H9 (cell line): ENCODE data around the gene CWC27. TPM values are rescaled to one million over a fixed set of nuclear protein-coding genes. Genes with fewer than 3 reads are reported as not detected.
A peak's percentile ranks its signal among the peaks of the same experiment; 100 is the strongest.

ENCODE experiments used
- DNase-seq: peaks from one replicate; pipeline ENCODE4 v3.0.0-alpha.2; 2017
- H2AFZ ChIP-seq: one replicate; pipeline ENCODE4 v1.6.1; 2013; ENCODE audit warnings: mild to moderate bottlenecking, low read length, control low read depth, moderate library complexity
- H2AK5ac ChIP-seq: 2 replicates; pipeline ENCODE4 v1.6.1; 2013; ENCODE audit warnings: low read length, control low read depth, mixed read lengths; ENCODE audit not compliant: insufficient read length
- H2BK120ac ChIP-seq: one replicate; pipeline ENCODE4 v1.6.1; 2013; ENCODE audit warnings: low read depth, mild to moderate bottlenecking, low read length, control low read depth, inconsistent platforms; ENCODE audit not compliant: poor library complexity, severe bottlenecking
- H2BK12ac ChIP-seq: 2 replicates; pipeline ENCODE4 v1.6.1; 2013; ENCODE audit warnings: low read length, control low read depth, mixed read lengths, low read depth; ENCODE audit not compliant: insufficient read length
- H2BK15ac ChIP-seq: 2 replicates; pipeline ENCODE4 v1.6.1; 2013; ENCODE audit warnings: low read depth, low read length, control low read depth
- H2BK20ac ChIP-seq: one replicate; pipeline ENCODE4 v1.6.1; 2013; ENCODE audit warnings: low read depth, mild to moderate bottlenecking, low read length, control low read depth, inconsistent platforms; ENCODE audit not compliant: poor library complexity, severe bottlenecking
- H2BK5ac ChIP-seq: 2 replicates; pipeline ENCODE4 v1.6.1; 2013; ENCODE audit warnings: low read length, control low read depth, mixed read lengths; ENCODE audit not compliant: insufficient read length
- H3K14ac ChIP-seq: 2 replicates; pipeline ENCODE4 v1.6.1; 2013; ENCODE audit warnings: low read length, control low read depth; ENCODE audit not compliant: insufficient read depth
- H3K18ac ChIP-seq: 2 replicates; pipeline ENCODE4 v1.6.1; 2013; ENCODE audit warnings: low read depth, mild to moderate bottlenecking, mixed read lengths, low read length, control low read depth; ENCODE audit not compliant: insufficient read length
- H3K23ac ChIP-seq: 2 replicates; pipeline ENCODE4 v1.6.1; 2013; ENCODE audit warnings: low read length, control low read depth, mixed read lengths, low read depth; ENCODE audit not compliant: insufficient read length
- H3K23me2 ChIP-seq: 2 replicates; pipeline ENCODE4 v1.6.1; 2013; ENCODE audit warnings: low read depth, mild to moderate bottlenecking, mixed read lengths, low read length, control low read depth; ENCODE audit not compliant: insufficient read length, poor library complexity, severe bottlenecking
- H3K27ac ChIP-seq: 2 replicates; pipeline ENCODE4 v1.5.1; 2013; ENCODE audit warnings: low read length, control low read depth, mixed read lengths, low read depth; ENCODE audit not compliant: insufficient read length
- H3K27me3 ChIP-seq: 2 replicates; pipeline ENCODE4 v1.6.1; 2013; ENCODE audit warnings: low read length, control low read depth, inconsistent platforms; ENCODE audit not compliant: insufficient read depth
- H3K4ac ChIP-seq: 2 replicates; pipeline ENCODE4 v1.6.1; 2013; ENCODE audit warnings: low read depth, mild to moderate bottlenecking, control low read depth, inconsistent platforms, low read length, moderate library complexity
- H3K4me1 ChIP-seq: 2 replicates; pipeline ENCODE4 v1.6.1; 2013; ENCODE audit warnings: low read length, control low read depth, inconsistent platforms; ENCODE audit not compliant: insufficient read depth
- H3K4me2 ChIP-seq: 2 replicates; pipeline ENCODE4 v1.6.1; 2013; ENCODE audit warnings: low read length, control low read depth, mixed read lengths; ENCODE audit not compliant: insufficient read length, insufficient read depth
- H3K56ac ChIP-seq: 2 replicates; pipeline ENCODE4 v1.6.1; 2013; ENCODE audit warnings: low read depth, mild to moderate bottlenecking, mixed read lengths, low read length, control low read depth; ENCODE audit not compliant: insufficient read length
- H3K79me1 ChIP-seq: 2 replicates; pipeline ENCODE4 v1.6.1; 2013; ENCODE audit warnings: low read depth, mild to moderate bottlenecking, moderate library complexity, low read length, control low read depth, inconsistent platforms; ENCODE audit not compliant: insufficient read depth, poor library complexity, severe bottlenecking
- H3K79me2 ChIP-seq: 2 replicates; pipeline ENCODE4 v1.6.1; 2013; ENCODE audit warnings: low read length, control low read depth, inconsistent platforms; ENCODE audit not compliant: insufficient read depth
- H3K9ac ChIP-seq: 2 replicates; pipeline ENCODE4 v1.6.1; 2013; ENCODE audit warnings: low read length, control low read depth, mixed read lengths; ENCODE audit not compliant: insufficient read length; ENCODE audit errors: extremely low read depth
- H3K9me3 ChIP-seq: one replicate; pipeline ENCODE4 v1.6.1; 2013; ENCODE audit warnings: low read depth, low read length, inconsistent platforms; ENCODE audit not compliant: control insufficient read depth
- H3T11ph ChIP-seq: one replicate; pipeline ENCODE4 v1.6.1; 2013; ENCODE audit warnings: mild to moderate bottlenecking, low read length, control low read depth, inconsistent platforms
- H4K20me1 ChIP-seq: one replicate; pipeline ENCODE4 v1.6.1; 2013; ENCODE audit not compliant: control insufficient read depth, insufficient read length, insufficient read depth
- H4K5ac ChIP-seq: 2 replicates; pipeline ENCODE4 v1.6.1; 2013; ENCODE audit warnings: low read depth, mild to moderate bottlenecking, mixed read lengths, low read length, control low read depth; ENCODE audit not compliant: insufficient read length
- H4K8ac ChIP-seq: replicated peaks from 2 replicates; pipeline ENCODE4 v1.6.1; 2013; ENCODE audit warnings: low read length, control low read depth, mixed read lengths, low read depth; ENCODE audit not compliant: insufficient read length
- H4K91ac ChIP-seq: 2 replicates; pipeline ENCODE4 v1.6.1; 2013; ENCODE audit warnings: low read depth, mild to moderate bottlenecking, moderate library complexity, mixed read lengths, low read length, control low read depth; ENCODE audit not compliant: insufficient read length
- H3K27ac Mint-ChIP-seq, 3 experiments: 2 replicates in 2 of 3; 3 replicates in 1 of 3; pipeline ENCODE4 v1.8.0; 2020 to 2021; ENCODE audit warnings: mixed read lengths in 3 of 3, mild to moderate bottlenecking in 1 of 3, moderate library complexity in 1 of 3
- H3K27me3 Mint-ChIP-seq: 2 replicates; pipeline ENCODE4 v1.8.0; 2021; ENCODE audit warnings: low read depth, mild to moderate bottlenecking, moderate library complexity, mixed read lengths
- H3K36me3 Mint-ChIP-seq, 3 experiments: 2 replicates in 2 of 3; 3 replicates in 1 of 3; pipeline ENCODE4 v1.8.0; 2020 to 2021; ENCODE audit warnings: low read depth in 3 of 3, mixed read lengths in 3 of 3; ENCODE audit not compliant: insufficient read depth in 1 of 3
- H3K4me1 Mint-ChIP-seq, 2 experiments: 2 replicates each; pipeline ENCODE4 v1.8.0; 2020; ENCODE audit warnings: mixed read lengths in 2 of 2
- H3K4me3 Mint-ChIP-seq, 2 experiments: 2 replicates in 1 of 2; 3 replicates in 1 of 2; pipeline ENCODE4 v1.8.0; 2020 to 2021; ENCODE audit warnings: mild to moderate bottlenecking in 2 of 2, mixed read lengths in 2 of 2, moderate library complexity in 1 of 2
- H3K9me3 Mint-ChIP-seq, 2 experiments: 2 replicates in 1 of 2; 3 replicates in 1 of 2; pipeline ENCODE4 v1.8.0; 2020; ENCODE audit warnings: mild to moderate bottlenecking in 2 of 2, mixed read lengths in 2 of 2, moderate library complexity in 1 of 2
- CTCF ChIP-seq: fragments of 200-600 bp; sonication (generic); conservative IDR thresholded peaks from 3 replicates; pipeline ENCODE4 v1.8.0; 2021; ENCODE audit warnings: antibody characterized with exemption, mild to moderate bottlenecking
- WGBS: extraction: QIAGEN DNeasy Blood & Tissue Kit; methylation state at CpG from one replicate; pipeline ENCODE4 v1.1.7; 2013; ENCODE audit warnings: missing lambda C conversion rate, low lambda C conversion rate, mixed read lengths; ENCODE audit not compliant: insufficient read length; ENCODE audit errors: extremely low coverage; 5-methylcytosine and 5-hydroxymethylcytosine counted together
- total RNA-seq: library from RNA; stranded (reverse); gene quantifications from 2 replicates; pipeline ENCODE4 v1.2.1, GENCODE V29; 2021

CWC27 gene
- total RNA-seq, 1 experiment from 2014 or later = 41.9 TPM

GRCh38 chr5:64744914-64745313 is 23.8 kb upstream of the CWC27 start:
- Histone ChIP-seq H2AK5ac (no peak overlapping the region), H3K79me2 (no peaks in the 10 kb centered on the region), H3K27me3 (no peaks in the 10 kb centered on the region), H3K9me3 (no peaks in the 10 kb centered on the region), H3K18ac (no peak overlapping the region), H2BK5ac (no peak overlapping the region), H4K8ac (no peak overlapping the region), H3K9ac (no peak overlapping the region), H3T11ph (no peak overlapping the region), H3K79me1 (no peaks in the 10 kb centered on the region), H2BK12ac (no peak overlapping the region), H2AFZ (no peak overlapping the region), H3K4me1 (no peaks in the 10 kb centered on the region; the same call in 1 of the 2 replicates), H3K27ac (no peak overlapping the region), H3K23ac (no peak overlapping the region), H2BK120ac (no peak overlapping the region), H4K5ac (no peak overlapping the region), H3K23me2 (no peaks in the 10 kb centered on the region), H3K14ac (no peak overlapping the region), H4K91ac (no peak overlapping the region), H3K4me2 (no peak overlapping the region), H2BK15ac (no peak overlapping the region), H3K4ac (no peak overlapping the region), H3K56ac (no peak overlapping the region), H4K20me1 (no peaks in the 10 kb centered on the region), H2BK20ac (no peak overlapping the region)
- TF ChIP-seq CTCF = no peak
- WGBS = no CpG with 5 or more reads among the region's 1 CpG
- H3K27ac Mint-ChIP-seq = peak overlapping the region; percentile 45 to 81 (median 64); a peak in 6 of 7 replicates
- no peak for DNase-seq
- H3K36me3 Mint-ChIP-seq = peaks cover 6 to 14% (median 13%) of the 10 kb centered on the region in 3 experiments
- no peak overlapping the region for H3K4me3 Mint-ChIP-seq
- peaks cover 5 to 13% of the 10 kb centered on the region in 2 experiments for H3K4me1 Mint-ChIP-seq
- no peaks in the 10 kb centered on the region for H3K27me3 Mint-ChIP-seq
- H3K9me3 Mint-ChIP-seq = no peaks in the 10 kb centered on the region
